Effector memory CD8-positive, alpha-beta T cell (primary cell): ENCODE results near the gene EVL.
"Not testable (repeated sequence)": the region's sequence is repeated elsewhere in the genome, so short reads cannot be mapped to it uniquely, and the experiment has no call there.

ENCODE experiments used
- ATAC-seq: fragments of 150-1000 bp; cut with Tn5 transposase; replicated peaks from 2 replicates; pipeline ENCODE4 v1.10.0; 2021; ENCODE audit warnings: mild to moderate bottlenecking, moderate library complexity
- DNase-seq, 3 experiments: peaks; one replicate each; pipeline ENCODE4 v3.0.0; 2021
- H3K27ac Mint-ChIP-seq, 2 donors: one replicate each; pipeline ENCODE4 v1.8.0; 2022; ENCODE audit warnings: mild to moderate bottlenecking in 2 of 2, mixed read lengths in 2 of 2, moderate library complexity in 2 of 2
- H3K27me3 Mint-ChIP-seq, 2 donors: one replicate each; pipeline ENCODE4 v1.8.0; 2022; ENCODE audit warnings: mixed read lengths in 2 of 2
- H3K36me3 Mint-ChIP-seq: one replicate; pipeline ENCODE4 v1.8.0; 2022; ENCODE audit warnings: mild to moderate bottlenecking, moderate library complexity, mixed read lengths; ENCODE audit not compliant: insufficient read depth
- H3K4me1 Mint-ChIP-seq, 2 donors: one replicate each; pipeline ENCODE4 v1.8.0; 2022; ENCODE audit warnings: low read depth in 2 of 2, mixed read lengths in 2 of 2
- H3K4me3 Mint-ChIP-seq, 2 donors: one replicate each; pipeline ENCODE4 v1.8.0; 2022; ENCODE audit warnings: mild to moderate bottlenecking in 2 of 2, mixed read lengths in 2 of 2, moderate library complexity in 2 of 2
- H3K9me3 Mint-ChIP-seq, 2 donors: one replicate each; pipeline ENCODE4 v1.8.0; 2022; ENCODE audit warnings: mixed read lengths in 2 of 2

The EVL gene

DNA sequence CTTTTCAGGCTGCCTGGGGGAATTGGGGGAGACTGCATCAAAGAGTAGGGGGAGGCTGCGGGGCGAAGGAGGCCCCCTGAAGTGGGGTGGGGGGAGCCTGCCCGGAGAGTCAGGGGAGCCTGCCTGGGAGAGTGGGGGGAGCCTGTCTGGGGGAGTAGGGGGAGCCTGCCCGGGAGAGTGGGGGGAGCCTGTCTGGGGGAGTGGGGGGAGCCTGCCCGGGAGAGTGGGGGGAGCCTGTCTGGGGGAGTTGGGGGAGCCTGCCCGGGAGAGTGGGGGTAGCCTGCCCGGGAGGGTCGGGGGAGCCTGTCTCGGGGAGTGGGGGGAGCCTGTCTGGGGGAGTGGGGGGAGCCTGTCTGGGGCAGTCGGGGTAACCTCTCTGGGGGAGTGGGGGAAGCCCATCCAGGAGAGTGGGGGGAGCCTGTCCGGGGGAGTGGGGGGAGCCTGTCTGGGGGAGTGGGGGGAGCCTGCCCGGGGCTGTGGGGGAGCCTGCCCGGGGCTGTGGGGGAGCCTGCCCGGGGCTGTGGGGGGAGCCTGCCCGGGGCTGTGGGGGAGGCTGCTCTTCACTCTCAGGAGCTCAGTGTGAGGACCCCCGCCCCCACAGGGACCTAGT lies 100.7 kb downstream of the EVL start:
- Mint-ChIP-seq H3K36me3 (peaks cover 2% of the 10 kb centered on the region), H3K4me3 (peak overlapping the region; percentile 87 to 91), H3K27ac (peak overlapping the region; percentile 70 to 90), H3K4me1 (peaks cover 11 to 16% of the 10 kb centered on the region in 2 donors), H3K9me3 (no peaks in the 10 kb centered on the region), H3K27me3 (peaks cover 4 to 8% of the 10 kb centered on the region in 2 donors)
- DNase-seq (no peak), ATAC-seq (peak; percentile 16)

DNA sequence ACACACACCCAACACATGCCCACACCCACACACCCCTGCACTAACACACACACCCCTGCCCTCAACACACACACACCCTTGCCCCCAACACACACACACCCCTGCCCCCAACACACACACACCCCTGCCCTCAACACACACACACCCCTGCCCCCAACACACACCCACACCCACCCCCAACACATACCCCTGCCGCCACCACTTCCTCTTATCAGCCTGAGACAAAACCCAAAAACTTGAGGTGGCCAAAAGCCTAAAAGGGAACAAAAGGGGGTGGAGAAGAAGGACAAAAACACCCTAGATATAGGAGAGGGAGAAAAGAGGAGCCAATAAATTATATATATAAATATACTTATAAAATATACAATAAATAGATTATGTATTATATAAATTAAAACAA lies 103.3 kb downstream of the EVL start:
- Mint-ChIP-seq H3K27me3 (peaks cover 15 to 22% of the 10 kb centered on the region in 2 donors), H3K36me3 (peaks cover 3% of the 10 kb centered on the region), H3K27ac (no peak overlapping the region), H3K4me1 (peaks cover 11 to 16% of the 10 kb centered on the region in 2 donors), H3K4me3 (no peak overlapping the region), H3K9me3 (no peaks in the 10 kb centered on the region)
- ATAC-seq (peak; percentile 31), DNase-seq (no peak)

GRCh38 chr14:100170880-100171279 lies 105.7 kb downstream of the EVL start:
- Mint-ChIP-seq H3K36me3 (peaks cover 3% of the 10 kb centered on the region), H3K4me3 (no peak overlapping the region), H3K4me1 (peaks cover 11 to 12% of the 10 kb centered on the region in 2 donors), H3K27me3 (peaks cover 33 to 44% of the 10 kb centered on the region in 2 donors), H3K9me3 (no peaks in the 10 kb centered on the region), H3K27ac (no peak overlapping the region)
- DNase-seq (no peak), ATAC-seq (no peak)

- DNase-seq (no peak), ATAC-seq (no peak)
- Mint-ChIP-seq H3K27ac (no peak overlapping the region), H3K36me3 (peaks cover 3% of the 10 kb centered on the region), H3K4me3 (no peak overlapping the region), H3K9me3 (no peaks in the 10 kb centered on the region), H3K27me3 (peaks cover 33 to 44% of the 10 kb centered on the region in 2 donors), H3K4me1 (peaks cover 4% of the 10 kb centered on the region in 2 donors)
These were observed 107.6 kb downstream of the EVL start for GRCh38 chr14:100172811-100173210.

DNA sequence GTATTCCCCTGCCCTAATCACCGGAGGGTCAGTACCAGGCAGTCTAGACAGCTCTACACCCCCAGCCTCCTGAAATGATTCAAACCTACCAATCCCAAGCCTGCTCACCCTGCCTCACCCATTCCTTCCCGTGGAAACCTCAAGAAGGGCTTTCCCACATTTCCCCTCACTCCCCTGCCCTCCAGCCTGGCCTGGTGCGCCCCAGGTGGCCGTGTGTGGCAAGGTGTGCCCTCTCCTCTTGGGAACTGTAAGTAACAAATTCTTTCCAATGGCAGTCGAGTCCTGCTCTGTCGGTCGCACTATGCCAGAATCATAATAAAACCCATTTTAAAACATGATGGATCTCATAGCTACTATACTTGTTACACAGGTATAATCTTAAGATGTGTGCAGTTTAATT lies 108.1 kb downstream of the EVL start:
- Mint-ChIP-seq H3K27ac (no peak overlapping the region), H3K4me1 (peaks cover 4% of the 10 kb centered on the region in 2 donors), H3K9me3 (no peaks in the 10 kb centered on the region), H3K27me3 (peaks cover 33 to 44% of the 10 kb centered on the region in 2 donors), H3K4me3 (no peak overlapping the region), H3K36me3 (peaks cover 3% of the 10 kb centered on the region)
- no peak for DNase-seq
- no peak for ATAC-seq

DNA sequence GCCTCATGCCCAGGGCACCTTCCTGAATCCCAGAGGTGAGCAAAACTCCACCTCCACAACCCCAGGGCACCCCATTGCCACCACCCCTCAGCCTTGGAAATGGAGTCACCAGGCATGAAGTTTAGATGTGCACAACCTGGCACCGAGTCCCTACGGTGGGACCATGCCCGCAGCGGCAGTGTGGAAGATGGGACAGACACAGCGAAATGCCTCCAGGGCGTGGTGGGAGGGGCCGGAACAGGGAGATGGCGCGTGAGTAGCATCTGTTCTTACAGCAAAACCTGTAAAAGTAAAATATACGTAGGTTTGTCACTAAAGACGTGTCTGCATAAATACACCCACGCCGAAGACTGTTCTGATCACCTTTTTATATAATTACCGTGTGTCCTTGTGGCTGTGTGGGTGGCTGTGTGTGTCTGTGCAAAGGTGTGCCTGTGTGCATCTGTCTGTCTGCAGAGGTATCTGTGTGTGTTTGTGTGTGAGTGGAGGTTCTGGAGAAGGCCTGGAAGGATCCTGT lies 111.6 kb downstream of the EVL start:
- H3K36me3 Mint-ChIP-seq = peaks cover 3% of the 10 kb centered on the region

GRCh38 chr14:100178691-100179090 lies 113.5 kb downstream of the EVL start:
- Mint-ChIP-seq H3K27me3 (peaks cover 16 to 20% of the 10 kb centered on the region in 2 donors), H3K27ac (no peak overlapping the region)

More for the DNA sequence above, 111.6 kb downstream of the EVL start:
- H3K4me3 Mint-ChIP-seq = no peak overlapping the region
- no peaks in the 10 kb centered on the region for H3K4me1 Mint-ChIP-seq
- DNase-seq = no peak
- H3K9me3 Mint-ChIP-seq = no peaks in the 10 kb centered on the region
- H3K27me3 Mint-ChIP-seq = peaks cover 26 to 30% of the 10 kb centered on the region in 2 donors
- H3K27ac Mint-ChIP-seq = no peak overlapping the region
- ATAC-seq = no peak

GRCh38 chr14:100180671-100181070 lies 115.4 kb downstream of the EVL start:
- not testable (repeated sequence) for H3K4me1 Mint-ChIP-seq, ATAC-seq, H3K9me3 Mint-ChIP-seq, H3K27me3 Mint-ChIP-seq, H3K36me3 Mint-ChIP-seq, DNase-seq, H3K27ac Mint-ChIP-seq, H3K4me3 Mint-ChIP-seq

More at GRCh38 chr14:100178691-100179090, 113.5 kb downstream of the EVL start:
- Mint-ChIP-seq H3K4me1 (no peaks in the 10 kb centered on the region), H3K4me3 (no peak overlapping the region), H3K36me3 (no peaks in the 10 kb centered on the region), H3K9me3 (no peaks in the 10 kb centered on the region)
- DNase-seq = no peak
- no peak for ATAC-seq

DNA sequence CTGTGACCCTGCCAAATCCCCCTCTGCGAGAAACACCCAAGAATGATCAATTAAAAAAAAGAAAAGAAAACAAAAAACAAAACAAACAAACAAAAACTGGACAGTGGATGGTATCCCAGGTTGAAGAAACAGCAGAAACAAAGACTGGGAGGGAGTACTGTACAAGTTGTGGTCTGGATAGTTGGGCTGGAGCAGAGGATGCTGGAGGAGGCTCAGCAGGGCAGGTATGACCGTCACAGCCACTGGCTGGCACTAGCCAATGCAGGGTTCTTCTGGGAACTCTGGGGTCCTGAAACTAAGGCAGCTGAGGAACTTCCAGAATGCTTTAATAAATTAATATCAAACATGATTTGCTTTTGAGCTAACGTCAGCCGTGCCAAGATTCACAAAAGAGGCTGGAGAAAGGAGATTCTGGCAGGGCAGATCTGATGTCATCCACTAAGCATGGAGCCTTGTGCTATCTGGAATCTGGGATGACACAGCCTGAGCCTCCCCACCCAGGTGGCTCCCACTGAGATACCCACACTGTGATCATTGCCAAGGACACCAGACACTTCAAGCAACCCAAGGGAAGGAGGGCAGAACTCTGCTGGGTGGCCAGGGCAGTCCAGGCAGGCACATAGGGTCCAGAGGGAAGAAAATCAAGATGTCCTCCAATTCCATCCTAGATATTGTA lies 116.8 kb downstream of the EVL start:
- not testable (repeated sequence) for ATAC-seq, H3K9me3 Mint-ChIP-seq, DNase-seq, H3K4me1 Mint-ChIP-seq, H3K27me3 Mint-ChIP-seq, H3K4me3 Mint-ChIP-seq, H3K36me3 Mint-ChIP-seq, H3K27ac Mint-ChIP-seq

- Mint-ChIP-seq H3K27me3 (no peaks in the 10 kb centered on the region), H3K9me3 (no peaks in the 10 kb centered on the region), H3K4me3 (no peak overlapping the region), H3K36me3 (peaks cover 3% of the 10 kb centered on the region), H3K4me1 (no peaks in the 10 kb centered on the region), H3K27ac (no peak overlapping the region)
- ATAC-seq = no peak
- DNase-seq = no peak
These were observed 122.1 kb downstream of the EVL start for GRCh38 chr14:100187247-100187833.

- Mint-ChIP-seq H3K27me3 (no peaks in the 10 kb centered on the region), H3K4me3 (no peak overlapping the region), H3K27ac (no peak overlapping the region), H3K36me3 (peaks cover 3% of the 10 kb centered on the region), H3K4me1 (peaks cover 5 to 6% of the 10 kb centered on the region in 2 donors), H3K9me3 (no peaks in the 10 kb centered on the region)
- DNase-seq = no peak
- no peak for ATAC-seq
These were observed 123.3 kb downstream of the EVL start for GRCh38 chr14:100188392-100189030.

GRCh38 chr14:100190126-100190525 lies 124.9 kb downstream of the EVL start:
- Mint-ChIP-seq H3K4me3 (no peak overlapping the region), H3K27ac (no peak overlapping the region), H3K27me3 (no peaks in the 10 kb centered on the region), H3K4me1 (peaks cover 7 to 12% of the 10 kb centered on the region in 2 donors), H3K36me3 (peaks cover 3% of the 10 kb centered on the region), H3K9me3 (no peaks in the 10 kb centered on the region)
- ATAC-seq (no peak), DNase-seq (no peak)

- Mint-ChIP-seq H3K4me3 (peak overlapping the region in 1 of 2 donors; percentile 29), H3K36me3 (peaks cover under 1% of the 10 kb centered on the region), H3K4me1 (peaks cover 7 to 12% of the 10 kb centered on the region in 2 donors), H3K27me3 (no peaks in the 10 kb centered on the region), H3K27ac (no peak overlapping the region), H3K9me3 (no peaks in the 10 kb centered on the region)
- ATAC-seq (no peak), DNase-seq (no peak)
These were observed 126.5 kb downstream of the EVL start for GRCh38 chr14:100191584-100192249.
